ENCODE data around the gene ZNF668. TPM values are rescaled to one million over a fixed set of nuclear protein-coding genes. Genes with fewer than 3 reads are reported as not detected.
A peak's percentile ranks its signal among the peaks of the same experiment; 100 is the strongest.

ZNF668 gene
- polyA plus RNA-seq, 2 donors, result 5.8 to 6.6 TPM

DNA sequence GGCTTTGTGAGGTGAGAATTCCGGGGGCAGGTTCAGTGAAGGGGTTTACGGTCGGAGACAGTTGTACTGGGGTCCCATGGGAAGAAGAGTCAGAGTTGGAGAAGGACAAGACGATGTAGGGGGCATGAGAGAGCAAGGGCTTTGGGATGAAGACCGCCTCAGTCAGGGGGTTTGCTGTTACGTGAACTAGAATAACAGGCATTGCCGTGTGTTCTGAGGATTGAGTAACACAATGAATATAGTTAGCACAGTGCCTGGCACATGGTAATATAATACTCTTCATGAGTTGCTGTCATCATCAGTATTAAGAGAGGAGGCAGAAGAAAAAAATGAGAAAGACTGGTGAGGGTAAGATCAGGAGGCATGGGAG lies 759 bp upstream of the ZNF668 start:
- Histone ChIP-seq H3K9me3 (ENCODE audit: control insufficient read depth in 2 of 2, insufficient read depth in 1 of 2, low read depth in 1 of 2, low read length in 1 of 2) (no peaks in the 10 kb centered on the region), H3K4me3 (ENCODE audit: low read depth in 1 of 2, low read length in 2 of 2) (peak overlapping the region; percentile 88 to 96), H3K27me3 (ENCODE audit: control insufficient read depth in 1 of 2, insufficient read depth in 2 of 2, low read length in 2 of 2) (no peaks in the 10 kb centered on the region), H3K36me3 (ENCODE audit: control insufficient read depth in 2 of 2, insufficient read depth in 2 of 2, low read length in 1 of 2) (peaks cover 15 to 29% of the 10 kb centered on the region in 2 donors), H3K4me1 (ENCODE audit: control insufficient read depth in 2 of 2, insufficient read depth in 2 of 2, low read length in 1 of 2) (peaks cover 0 to 5% of the 10 kb centered on the region in 2 donors), H3K27ac (ENCODE audit: low read depth in 2 of 2, low read length in 1 of 2) (peak overlapping the region; percentile 94 to 95)
- 1% methylated on average over 7 of the region's 7 CpGs for WGBS, 2 donors

DNA sequence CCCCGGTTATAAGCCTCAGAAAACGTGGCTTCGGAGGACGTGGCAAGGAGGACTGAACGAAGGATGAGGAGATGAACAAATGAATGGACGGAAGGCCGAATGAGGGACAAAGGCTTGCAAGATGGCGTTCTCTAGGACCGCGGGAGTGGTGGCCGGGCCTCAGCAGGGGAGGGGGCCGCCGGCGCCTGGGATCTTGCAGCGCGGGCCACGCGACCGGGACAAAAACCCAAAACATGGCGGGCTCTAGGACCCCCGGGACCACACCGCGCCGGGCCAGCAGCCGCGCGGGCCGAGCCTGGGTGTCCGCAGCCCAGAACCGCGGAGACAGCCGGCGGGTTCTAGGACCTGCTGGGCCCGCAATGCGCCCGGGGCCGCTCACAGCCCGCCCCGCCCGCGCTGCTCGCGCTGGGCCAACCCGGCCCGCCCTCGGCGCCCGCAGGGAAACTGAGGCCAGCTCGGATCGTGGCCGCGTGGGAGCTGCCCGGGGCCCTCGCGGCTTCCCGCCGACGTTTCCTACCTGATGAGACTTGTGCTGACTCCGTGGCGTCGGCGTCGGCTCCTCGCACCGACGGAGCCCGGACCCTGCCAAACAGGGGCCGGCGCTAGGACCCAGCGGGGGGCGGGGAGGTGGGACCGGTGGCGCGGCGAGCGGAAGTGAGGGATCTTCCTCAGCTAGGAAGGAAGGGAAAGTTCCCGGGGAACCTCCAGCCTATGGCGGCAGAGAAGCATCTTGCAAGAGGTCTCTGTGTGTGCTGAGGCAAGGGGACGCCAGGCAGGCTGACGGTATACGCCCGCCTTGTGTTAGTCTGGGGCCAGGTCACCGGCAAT lies 684 bp downstream of the ZNF668 start:
- Histone ChIP-seq H3K36me3 (ENCODE audit: control insufficient read depth in 2 of 2, insufficient read depth in 2 of 2, low read length in 1 of 2) (peaks cover 15 to 20% of the 10 kb centered on the region in 2 donors), H3K4me3 (ENCODE audit: low read depth in 1 of 2, low read length in 2 of 2) (peak overlapping the region; percentile 88 to 96), H3K27ac (ENCODE audit: low read depth in 2 of 2, low read length in 1 of 2) (peak overlapping the region; percentile 95 to 96), H3K9me3 (ENCODE audit: control insufficient read depth in 2 of 2, insufficient read depth in 1 of 2, low read depth in 1 of 2, low read length in 1 of 2) (no peaks in the 10 kb centered on the region), H3K27me3 (ENCODE audit: control insufficient read depth in 1 of 2, insufficient read depth in 2 of 2, low read length in 2 of 2) (no peaks in the 10 kb centered on the region), H3K4me1 (ENCODE audit: control insufficient read depth in 2 of 2, insufficient read depth in 2 of 2, low read length in 1 of 2) (peaks cover 0 to 5% of the 10 kb centered on the region in 2 donors)
- WGBS, 2 donors, result 0% methylated on average over 83 of the region's 83 CpGs

DNA sequence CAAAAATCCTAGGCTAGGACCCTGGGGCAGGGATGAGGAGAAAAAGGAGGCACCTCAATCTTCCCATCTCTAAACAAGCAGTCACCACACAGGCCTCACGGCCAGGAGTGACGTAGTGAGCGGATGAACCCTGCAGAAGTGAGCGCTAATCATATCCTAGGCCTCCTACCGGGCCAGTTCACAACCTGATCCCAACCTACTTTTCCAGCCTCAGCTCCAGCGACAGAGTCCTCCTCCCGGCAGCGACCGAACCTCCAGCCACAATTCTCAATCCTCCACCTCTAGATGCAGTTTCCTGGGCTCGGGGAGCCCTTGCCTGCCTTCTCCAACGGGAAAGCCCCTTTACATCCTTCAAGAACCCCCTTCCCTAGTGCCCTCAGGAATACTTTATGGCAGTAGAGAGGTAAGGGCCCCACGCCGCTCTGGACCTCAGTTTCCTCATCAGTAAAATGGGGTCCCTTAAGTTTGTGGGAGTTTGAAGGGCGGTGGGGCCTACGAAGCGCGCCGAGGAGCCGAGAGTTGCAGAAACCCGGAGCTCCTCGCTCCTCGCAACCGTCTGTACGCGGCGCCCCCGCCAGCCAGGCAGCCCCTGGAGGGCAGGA lies 1.4 kb downstream of the ZNF668 start:
- H3K36me3 ChIP-seq (ENCODE audit: control insufficient read depth in 2 of 2, insufficient read depth in 2 of 2, low read length in 1 of 2), result peaks cover 11 to 13% of the 10 kb centered on the region in 2 donors
- H3K27me3 ChIP-seq (ENCODE audit: control insufficient read depth in 1 of 2, insufficient read depth in 2 of 2, low read length in 2 of 2), result no peaks in the 10 kb centered on the region
- H3K4me3 ChIP-seq (ENCODE audit: low read depth in 1 of 2, low read length in 2 of 2), result peak overlapping the region; percentile 88 to 96
- H3K4me1 ChIP-seq (ENCODE audit: control insufficient read depth in 2 of 2, insufficient read depth in 2 of 2, low read length in 1 of 2), result peaks cover 0 to 5% of the 10 kb centered on the region in 2 donors
- peak overlapping the region; percentile 95 to 96 for H3K27ac ChIP-seq (ENCODE audit: low read depth in 2 of 2, low read length in 1 of 2)
- no peaks in the 10 kb centered on the region for H3K9me3 ChIP-seq (ENCODE audit: control insufficient read depth in 2 of 2, insufficient read depth in 1 of 2, low read depth in 1 of 2, low read length in 1 of 2)
- WGBS, 2 donors, result 2% methylated on average over 27 of the region's 27 CpGs

DNA sequence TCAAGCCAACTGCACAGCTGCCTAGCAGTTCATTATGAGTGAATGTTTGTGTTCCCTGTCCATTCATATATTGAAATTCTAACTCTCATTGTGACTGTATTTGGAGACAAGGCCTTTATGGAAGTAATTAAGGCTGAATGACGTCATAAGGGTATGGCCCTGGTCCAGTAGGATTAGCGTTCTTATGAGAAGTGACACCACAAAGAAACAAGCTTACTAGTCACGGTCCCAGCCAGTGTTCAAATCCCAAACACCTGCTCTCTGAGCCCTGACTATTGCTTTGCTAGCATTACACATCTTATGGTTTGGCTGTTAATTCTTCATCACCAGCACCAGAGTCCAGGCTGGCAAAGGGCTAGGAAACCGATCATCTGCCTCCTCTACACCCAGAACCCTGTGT lies 2.2 kb downstream of the ZNF668 start:
- peaks cover 0 to 5% of the 10 kb centered on the region in 2 donors for H3K4me1 ChIP-seq (ENCODE audit: control insufficient read depth in 2 of 2, insufficient read depth in 2 of 2, low read length in 1 of 2)
- H3K4me3 ChIP-seq (ENCODE audit: low read depth in 1 of 2, low read length in 2 of 2), result peak overlapping the region in 1 of 2 donors; percentile 88
- WGBS, 2 donors, result 20 to 22% methylated on average over 4 of the region's 4 CpGs
- no peaks in the 10 kb centered on the region for H3K9me3 ChIP-seq (ENCODE audit: control insufficient read depth in 2 of 2, insufficient read depth in 1 of 2, low read depth in 1 of 2, low read length in 1 of 2)
- H3K36me3 ChIP-seq (ENCODE audit: control insufficient read depth in 2 of 2, insufficient read depth in 2 of 2, low read length in 1 of 2), result peaks cover 3 to 5% of the 10 kb centered on the region in 2 donors
- H3K27ac ChIP-seq (ENCODE audit: low read depth in 2 of 2, low read length in 1 of 2), result peak overlapping the region in 1 of 2 donors; percentile 95
- no peaks in the 10 kb centered on the region for H3K27me3 ChIP-seq (ENCODE audit: control insufficient read depth in 1 of 2, insufficient read depth in 2 of 2, low read length in 2 of 2)

DNA sequence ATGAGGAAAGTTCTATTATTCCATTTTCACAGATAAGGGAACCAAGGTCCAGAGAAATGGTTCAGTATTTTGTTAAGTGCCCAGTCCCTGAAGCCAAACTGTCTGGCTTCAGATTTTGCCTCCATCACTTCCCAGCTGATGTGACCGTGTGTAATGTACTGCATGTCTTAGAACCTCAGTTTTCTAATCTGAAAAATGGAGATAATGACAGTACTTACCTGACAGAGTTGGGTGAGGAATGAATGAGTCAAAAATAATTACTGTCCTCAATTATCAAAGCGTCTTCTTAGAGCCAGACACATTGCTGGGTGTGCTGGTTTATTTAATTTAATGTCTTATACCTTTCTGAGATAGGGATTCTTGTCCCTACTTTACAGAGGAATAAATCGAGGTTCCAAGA lies 6.7 kb downstream of the ZNF668 start:
- H3K27ac ChIP-seq (ENCODE audit: low read depth in 2 of 2, low read length in 1 of 2), result no peak overlapping the region
- peaks cover 0 to 7% of the 10 kb centered on the region in 2 donors for H3K4me1 ChIP-seq (ENCODE audit: control insufficient read depth in 2 of 2, insufficient read depth in 2 of 2, low read length in 1 of 2)
- peaks cover 0 to 8% of the 10 kb centered on the region in 2 donors for H3K36me3 ChIP-seq (ENCODE audit: control insufficient read depth in 2 of 2, insufficient read depth in 2 of 2, low read length in 1 of 2)
- H3K4me3 ChIP-seq (ENCODE audit: low read depth in 1 of 2, low read length in 2 of 2), result no peak overlapping the region
- H3K27me3 ChIP-seq (ENCODE audit: control insufficient read depth in 1 of 2, insufficient read depth in 2 of 2, low read length in 2 of 2), result no peaks in the 10 kb centered on the region
- 91 to 92% methylated on average over 3 of the region's 3 CpGs for WGBS, 2 donors
- H3K9me3 ChIP-seq (ENCODE audit: control insufficient read depth in 2 of 2, insufficient read depth in 1 of 2, low read depth in 1 of 2, low read length in 1 of 2), result no peaks in the 10 kb centered on the region

DNA sequence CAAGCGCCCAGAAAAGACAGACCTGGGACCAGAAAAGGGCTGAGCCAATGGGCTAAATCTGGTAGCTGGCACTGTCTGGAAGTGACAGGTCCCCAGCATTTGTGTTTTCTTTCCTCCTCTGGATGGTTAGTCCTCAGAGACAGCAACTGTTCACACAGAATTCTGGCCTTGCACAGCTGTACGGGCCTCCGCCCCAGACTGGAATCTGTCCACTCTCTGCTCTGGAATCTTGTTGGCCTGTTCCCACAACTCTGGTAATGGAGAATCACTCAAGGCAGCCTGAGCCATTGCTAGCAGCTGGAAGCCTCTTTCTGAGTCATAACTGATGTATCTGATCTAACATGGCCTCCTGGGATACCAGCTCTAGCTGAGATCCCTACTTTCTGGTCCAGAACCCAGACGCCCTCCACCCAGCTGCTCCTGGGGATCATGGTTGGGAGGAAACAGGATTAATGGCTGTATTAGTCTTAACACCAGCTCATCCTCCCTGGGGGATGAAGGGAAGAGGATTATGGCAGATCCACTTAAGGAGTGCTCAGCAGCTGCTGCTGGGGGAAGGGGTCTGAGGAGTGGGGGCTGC lies 9.1 kb downstream of the ZNF668 start:
- Histone ChIP-seq H3K27ac (ENCODE audit: low read depth in 2 of 2, low read length in 1 of 2) (peak overlapping the region; percentile 21 to 46), H3K27me3 (ENCODE audit: control insufficient read depth in 1 of 2, insufficient read depth in 2 of 2, low read length in 2 of 2) (no peaks in the 10 kb centered on the region), H3K36me3 (ENCODE audit: control insufficient read depth in 2 of 2, insufficient read depth in 2 of 2, low read length in 1 of 2) (peaks cover 0 to 26% of the 10 kb centered on the region in 2 donors), H3K9me3 (ENCODE audit: control insufficient read depth in 2 of 2, insufficient read depth in 1 of 2, low read depth in 1 of 2, low read length in 1 of 2) (peaks cover 0 to 2% of the 10 kb centered on the region in 2 donors), H3K4me1 (ENCODE audit: control insufficient read depth in 2 of 2, insufficient read depth in 2 of 2, low read length in 1 of 2) (peaks cover 0 to 5% of the 10 kb centered on the region in 2 donors), H3K4me3 (ENCODE audit: low read depth in 1 of 2, low read length in 2 of 2) (no peak overlapping the region)
- WGBS, 2 donors, result 53 to 68% methylated on average over 4 of the region's 4 CpGs

DNA sequence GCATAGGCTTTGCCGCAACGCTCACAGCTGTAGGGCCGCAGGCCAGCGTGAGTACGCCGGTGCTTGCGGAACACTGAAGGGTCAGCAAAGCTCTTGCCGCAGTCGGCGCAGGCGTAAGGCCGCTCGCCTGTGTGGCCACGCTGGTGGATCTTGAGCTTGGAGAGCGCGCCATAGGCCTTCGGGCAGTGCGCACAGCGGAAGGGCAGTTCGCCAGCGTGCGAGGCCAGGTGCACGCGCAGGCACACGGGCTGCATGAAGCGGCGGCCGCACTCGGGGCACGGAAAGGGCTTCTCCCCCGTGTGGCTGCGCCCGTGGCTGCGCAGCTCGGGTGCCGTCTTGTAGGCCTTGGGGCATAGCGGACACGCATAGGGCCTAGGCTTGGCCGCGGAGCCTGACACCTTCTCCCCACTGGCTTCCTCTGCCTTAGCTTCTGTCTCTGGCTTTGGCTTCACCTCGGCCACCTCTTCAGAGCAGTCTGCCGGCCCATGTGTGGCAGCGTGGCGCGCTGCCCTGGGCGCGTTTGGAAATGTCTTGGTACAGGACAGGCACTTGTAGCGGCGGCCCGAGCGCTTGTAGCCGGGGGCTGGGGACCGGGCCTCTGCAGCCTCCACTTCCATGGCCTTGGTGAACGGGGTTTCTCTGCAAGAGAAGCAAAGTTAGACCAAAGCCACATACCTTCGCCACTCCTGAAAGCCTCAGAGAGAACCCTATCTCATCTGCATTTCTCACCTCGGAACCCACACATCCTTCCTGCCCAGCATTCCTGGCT lies 10.0 kb downstream of the ZNF668 start:
- peaks cover 0 to 26% of the 10 kb centered on the region in 2 donors for H3K36me3 ChIP-seq (ENCODE audit: control insufficient read depth in 2 of 2, insufficient read depth in 2 of 2, low read length in 1 of 2)
- no peaks in the 10 kb centered on the region for H3K27me3 ChIP-seq (ENCODE audit: control insufficient read depth in 1 of 2, insufficient read depth in 2 of 2, low read length in 2 of 2)
- H3K4me3 ChIP-seq (ENCODE audit: low read depth in 1 of 2, low read length in 2 of 2), result no peak overlapping the region
- peak overlapping the region in 1 of 2 donors; percentile 26 for H3K27ac ChIP-seq (ENCODE audit: low read depth in 2 of 2, low read length in 1 of 2)
- H3K4me1 ChIP-seq (ENCODE audit: control insufficient read depth in 2 of 2, insufficient read depth in 2 of 2, low read length in 1 of 2), result peaks cover 0 to 5% of the 10 kb centered on the region in 2 donors
- 89 to 91% methylated on average over 56 of the region's 56 CpGs for WGBS, 2 donors
- H3K9me3 ChIP-seq (ENCODE audit: control insufficient read depth in 2 of 2, insufficient read depth in 1 of 2, low read depth in 1 of 2, low read length in 1 of 2), result peaks cover 0 to 2% of the 10 kb centered on the region in 2 donors

DNA sequence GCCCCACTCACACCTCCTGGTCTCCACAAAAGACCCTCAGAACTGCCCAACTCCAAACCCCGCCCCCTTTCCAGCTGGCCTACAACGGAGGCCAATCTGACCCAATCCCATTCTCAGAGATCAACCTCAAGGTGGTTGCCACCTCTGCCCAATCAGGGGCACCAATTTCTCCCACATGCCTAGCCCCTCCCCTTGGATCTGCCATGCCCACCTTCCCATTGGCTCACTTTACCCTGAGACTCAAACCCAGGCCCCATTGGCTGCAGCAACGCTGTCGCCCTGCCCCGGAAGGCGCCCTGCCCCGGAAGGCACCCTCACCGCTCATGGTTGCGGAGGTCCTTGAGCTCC lies 10.6 kb downstream of the ZNF668 start:
- Histone ChIP-seq H3K4me3 (ENCODE audit: low read depth in 1 of 2, low read length in 2 of 2) (no peak overlapping the region), H3K27me3 (ENCODE audit: control insufficient read depth in 1 of 2, insufficient read depth in 2 of 2, low read length in 2 of 2) (no peaks in the 10 kb centered on the region), H3K36me3 (ENCODE audit: control insufficient read depth in 2 of 2, insufficient read depth in 2 of 2, low read length in 1 of 2) (peaks cover 0 to 26% of the 10 kb centered on the region in 2 donors), H3K9me3 (ENCODE audit: control insufficient read depth in 2 of 2, insufficient read depth in 1 of 2, low read depth in 1 of 2, low read length in 1 of 2) (peaks cover 0 to 2% of the 10 kb centered on the region in 2 donors), H3K27ac (ENCODE audit: low read depth in 2 of 2, low read length in 1 of 2) (no peak overlapping the region), H3K4me1 (ENCODE audit: control insufficient read depth in 2 of 2, insufficient read depth in 2 of 2, low read length in 1 of 2) (peaks cover 0 to 5% of the 10 kb centered on the region in 2 donors)
- 96 to 97% methylated on average over 9 of the region's 9 CpGs for WGBS, 2 donors

DNA sequence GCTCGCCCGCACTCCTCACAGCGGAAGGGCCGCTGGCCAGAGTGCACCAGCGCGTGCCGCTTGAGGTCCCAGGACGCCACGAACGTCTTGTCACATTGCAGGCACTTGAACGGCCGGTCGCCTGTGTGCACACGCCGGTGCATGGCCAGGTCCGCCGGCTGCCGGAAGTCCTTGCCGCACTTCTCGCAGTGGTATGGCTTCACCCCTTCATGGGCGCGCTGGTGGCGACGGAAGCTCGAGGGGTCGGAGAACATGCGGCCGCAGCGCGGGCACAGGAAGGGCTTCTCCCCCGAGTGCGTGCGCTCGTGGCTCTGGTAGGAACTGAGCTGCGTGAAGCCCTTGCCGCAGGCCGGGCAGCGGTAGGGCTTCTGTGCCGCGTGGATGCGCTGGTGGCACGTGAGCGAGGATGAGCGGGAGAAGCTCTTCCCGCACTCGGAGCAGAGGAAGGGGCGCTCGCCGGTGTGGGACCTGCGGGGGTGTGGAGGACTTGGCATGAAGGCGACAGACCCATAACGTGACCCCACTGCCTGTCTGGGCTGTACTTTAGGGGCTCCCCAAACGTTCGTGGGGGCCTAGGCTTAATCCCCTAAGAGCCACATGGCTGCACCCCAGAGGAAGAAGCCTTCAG lies 12.1 kb downstream of the ZNF668 start:
- H3K4me1 ChIP-seq (ENCODE audit: control insufficient read depth in 2 of 2, insufficient read depth in 2 of 2, low read length in 1 of 2), result peaks cover 0 to 5% of the 10 kb centered on the region in 2 donors
- no peak overlapping the region for H3K4me3 ChIP-seq (ENCODE audit: low read depth in 1 of 2, low read length in 2 of 2)
- H3K27ac ChIP-seq (ENCODE audit: low read depth in 2 of 2, low read length in 1 of 2), result no peak overlapping the region
- peaks cover 0 to 26% of the 10 kb centered on the region in 2 donors for H3K36me3 ChIP-seq (ENCODE audit: control insufficient read depth in 2 of 2, insufficient read depth in 2 of 2, low read length in 1 of 2)
- H3K27me3 ChIP-seq (ENCODE audit: control insufficient read depth in 1 of 2, insufficient read depth in 2 of 2, low read length in 2 of 2), result no peaks in the 10 kb centered on the region
- WGBS, 2 donors, result 96 to 97% methylated on average over 52 to 54 of the region's 54 CpGs
- peaks cover 0 to 2% of the 10 kb centered on the region in 2 donors for H3K9me3 ChIP-seq (ENCODE audit: control insufficient read depth in 2 of 2, insufficient read depth in 1 of 2, low read depth in 1 of 2, low read length in 1 of 2)
